HG03039 (cell line): ENCODE data around the gene LYZL4.
A peak's percentile ranks its signal among the peaks of the same experiment; 100 is the strongest.

ENCODE experiments used
- ATAC-seq: cut with Tn5 transposase; IDR thresholded peaks from one replicate; pipeline ENCODE4 v1.9.1; 2021; ENCODE audit warnings: mild to moderate bottlenecking, moderate library complexity; ENCODE audit not compliant: unreplicated experiment

LYZL4 gene, protein sequence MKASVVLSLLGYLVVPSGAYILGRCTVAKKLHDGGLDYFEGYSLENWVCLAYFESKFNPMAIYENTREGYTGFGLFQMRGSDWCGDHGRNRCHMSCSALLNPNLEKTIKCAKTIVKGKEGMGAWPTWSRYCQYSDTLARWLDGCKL

DNA sequence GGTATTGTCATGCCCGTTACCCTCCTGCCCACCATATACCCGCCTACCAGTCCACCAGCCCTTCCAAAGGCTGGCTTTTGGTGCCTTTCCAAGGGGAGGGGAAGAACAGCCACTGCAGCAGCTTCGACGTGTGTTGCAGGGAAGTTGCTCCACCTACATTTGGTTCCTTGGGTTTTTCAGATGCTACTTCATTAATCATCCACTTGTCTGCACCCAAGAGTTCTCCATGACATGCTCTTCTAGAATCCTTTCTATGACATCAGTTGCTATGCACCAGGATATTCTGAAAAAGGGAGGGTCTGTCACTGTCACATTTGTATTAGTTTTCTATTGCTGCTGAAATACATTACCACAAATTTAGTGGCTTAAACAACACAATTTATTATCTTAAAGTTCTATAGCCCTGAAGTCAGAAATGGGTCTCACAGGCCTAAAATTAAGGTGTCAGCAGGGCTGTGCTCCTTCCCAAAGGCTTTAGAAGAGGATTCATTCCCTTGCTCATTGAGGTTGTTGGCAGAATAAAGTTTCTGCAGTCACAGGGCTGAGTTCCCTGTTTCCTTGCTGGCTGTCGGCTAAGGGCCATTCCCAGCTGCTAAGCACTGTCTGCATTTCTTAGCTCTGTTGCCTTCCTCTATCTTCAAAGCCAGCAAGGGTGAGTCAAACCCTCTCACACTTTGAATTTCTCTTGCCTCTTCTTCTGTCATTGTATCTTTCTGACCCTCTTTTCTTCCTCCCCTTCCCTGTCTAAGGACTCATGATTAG lies at the start of gene LYZL4:
LYZL4 (minus strand) TSS at position 241 of the 762 bp plus-strand sequence. CDS start 3,359 bp downstream, outside the sequence.
- no peak for ATAC-seq

DNA sequence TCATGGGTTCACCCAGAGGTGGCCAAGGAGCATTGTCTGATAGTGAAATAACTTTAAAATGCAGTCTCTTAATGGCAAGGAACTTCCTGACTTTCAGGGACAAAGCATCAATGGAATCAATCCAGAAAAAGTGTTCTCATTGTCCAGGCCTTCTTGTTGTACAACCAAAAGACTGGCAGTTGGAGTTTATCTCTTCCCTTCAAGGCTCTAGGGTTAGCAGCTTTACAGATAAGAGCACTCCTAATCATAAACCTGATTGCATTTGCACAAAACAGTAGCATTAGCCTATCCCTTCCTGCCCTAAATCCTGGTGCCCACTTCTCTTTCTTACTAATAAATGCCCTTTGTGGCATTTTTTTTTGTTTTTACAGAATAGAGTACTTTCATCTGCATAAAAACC lies 48.7 kb upstream of the LYZL4 start:
- no peak for ATAC-seq

DNA sequence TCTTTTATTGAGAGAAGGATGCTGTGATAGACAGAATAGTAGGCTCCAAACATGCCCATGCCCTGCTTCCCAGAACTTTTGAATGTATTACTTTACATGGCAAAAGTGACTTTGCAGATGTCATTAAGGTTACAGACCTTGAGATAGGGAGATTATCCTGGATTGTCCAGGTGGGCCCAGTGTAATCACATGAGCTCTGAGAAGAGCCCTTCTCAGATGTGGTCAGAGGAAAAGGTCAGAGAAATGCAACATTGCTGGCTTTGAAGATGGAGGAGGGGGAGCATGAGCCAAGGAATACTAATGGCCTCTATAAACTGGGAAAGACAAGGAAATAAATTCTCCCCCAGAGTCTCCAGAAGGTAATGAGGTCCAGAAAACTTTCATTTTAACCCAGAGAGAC lies 45.8 kb upstream of the LYZL4 start:
- ATAC-seq, result no peak

DNA sequence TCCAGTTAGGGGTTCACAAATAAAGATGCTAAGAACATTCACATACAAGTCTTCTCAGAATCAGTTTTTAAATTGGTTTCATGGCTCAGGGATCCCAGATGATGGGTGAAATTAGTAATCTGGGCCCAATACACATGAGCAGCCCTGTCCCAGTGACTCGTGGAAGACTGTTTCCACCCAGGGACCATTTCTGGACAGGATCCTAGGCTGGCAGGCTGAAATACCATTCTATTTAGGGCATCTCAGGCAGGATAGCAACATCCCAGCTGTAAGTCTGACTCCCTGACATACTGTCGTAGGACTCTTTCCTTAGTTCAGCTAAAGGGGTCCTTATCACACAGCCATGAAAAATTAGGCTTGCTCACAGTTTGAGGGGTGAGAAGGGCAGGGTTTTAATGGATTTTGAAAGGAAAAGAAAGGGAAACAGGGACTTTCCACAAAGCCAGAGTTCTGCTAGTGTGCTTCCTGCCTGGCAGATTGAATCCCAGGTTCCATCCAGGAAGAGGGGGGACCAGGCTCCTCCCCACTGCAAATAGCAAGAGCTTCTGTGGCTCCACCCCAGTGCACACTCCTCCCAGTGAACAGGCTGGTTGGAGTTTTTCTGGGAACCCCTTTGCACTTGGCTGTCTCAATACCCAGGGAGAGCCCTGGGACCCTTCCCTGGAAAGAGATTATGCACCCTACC lies 41.3 kb upstream of the LYZL4 start:
- ATAC-seq, result no peak

DNA sequence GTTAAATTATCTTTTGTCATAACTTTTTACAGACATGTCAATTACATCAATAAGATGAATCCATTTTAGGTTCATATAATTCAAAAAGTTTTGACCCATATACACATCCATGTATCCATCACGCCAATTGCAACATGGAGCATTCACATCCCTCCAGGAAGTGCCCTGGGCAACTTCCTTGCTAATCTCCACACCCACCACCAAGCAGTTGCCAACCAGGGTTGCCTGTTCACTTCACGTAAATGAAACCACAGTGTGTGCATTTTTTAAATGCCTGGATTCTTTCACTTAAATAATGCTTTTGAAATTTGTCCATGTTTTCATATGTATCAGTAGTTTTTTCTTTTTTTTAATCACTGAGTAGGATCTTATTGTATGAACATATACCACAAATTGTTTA lies 40.7 kb upstream of the LYZL4 start:
- no peak for ATAC-seq

DNA sequence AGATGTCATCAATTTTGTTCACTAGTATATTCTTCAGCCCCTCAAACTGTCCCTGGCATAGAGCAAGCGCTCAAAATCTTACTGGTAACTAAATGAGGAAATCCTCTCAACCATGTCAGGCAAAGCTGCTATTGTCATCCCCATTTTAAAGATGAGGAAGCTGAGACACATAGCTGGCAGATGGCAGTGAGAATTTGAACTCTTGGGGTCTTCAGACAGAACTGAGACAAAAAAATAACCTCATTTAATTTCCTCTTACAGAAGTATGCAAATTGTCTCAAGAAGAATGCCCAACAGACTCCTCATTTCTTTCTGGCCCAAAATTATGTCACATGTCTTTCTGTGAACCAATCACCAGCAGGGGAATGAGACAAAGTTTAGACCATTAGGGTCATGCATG lies 40.2 kb upstream of the LYZL4 start:
- no peak for ATAC-seq

DNA sequence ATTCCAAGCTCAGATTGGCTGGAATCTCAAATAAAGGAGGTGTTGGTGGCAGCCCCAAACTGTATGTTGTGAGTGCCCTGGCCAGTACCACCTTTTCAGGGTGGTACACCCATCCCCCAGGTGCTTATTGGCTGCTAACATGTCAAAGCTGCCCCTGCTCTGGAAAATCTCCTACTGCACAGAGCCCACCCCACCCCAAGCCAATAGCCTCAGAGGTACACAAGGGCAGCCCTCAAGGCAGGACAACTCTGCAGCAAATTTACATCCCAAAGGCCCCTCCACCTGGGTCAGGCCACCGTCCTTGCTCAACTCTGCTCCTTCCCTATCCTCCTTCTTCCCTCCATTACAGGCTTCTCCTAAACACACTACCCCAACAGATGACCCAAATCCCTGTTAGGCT lies 37.1 kb upstream of the LYZL4 start:
- ATAC-seq, result no peak

DNA sequence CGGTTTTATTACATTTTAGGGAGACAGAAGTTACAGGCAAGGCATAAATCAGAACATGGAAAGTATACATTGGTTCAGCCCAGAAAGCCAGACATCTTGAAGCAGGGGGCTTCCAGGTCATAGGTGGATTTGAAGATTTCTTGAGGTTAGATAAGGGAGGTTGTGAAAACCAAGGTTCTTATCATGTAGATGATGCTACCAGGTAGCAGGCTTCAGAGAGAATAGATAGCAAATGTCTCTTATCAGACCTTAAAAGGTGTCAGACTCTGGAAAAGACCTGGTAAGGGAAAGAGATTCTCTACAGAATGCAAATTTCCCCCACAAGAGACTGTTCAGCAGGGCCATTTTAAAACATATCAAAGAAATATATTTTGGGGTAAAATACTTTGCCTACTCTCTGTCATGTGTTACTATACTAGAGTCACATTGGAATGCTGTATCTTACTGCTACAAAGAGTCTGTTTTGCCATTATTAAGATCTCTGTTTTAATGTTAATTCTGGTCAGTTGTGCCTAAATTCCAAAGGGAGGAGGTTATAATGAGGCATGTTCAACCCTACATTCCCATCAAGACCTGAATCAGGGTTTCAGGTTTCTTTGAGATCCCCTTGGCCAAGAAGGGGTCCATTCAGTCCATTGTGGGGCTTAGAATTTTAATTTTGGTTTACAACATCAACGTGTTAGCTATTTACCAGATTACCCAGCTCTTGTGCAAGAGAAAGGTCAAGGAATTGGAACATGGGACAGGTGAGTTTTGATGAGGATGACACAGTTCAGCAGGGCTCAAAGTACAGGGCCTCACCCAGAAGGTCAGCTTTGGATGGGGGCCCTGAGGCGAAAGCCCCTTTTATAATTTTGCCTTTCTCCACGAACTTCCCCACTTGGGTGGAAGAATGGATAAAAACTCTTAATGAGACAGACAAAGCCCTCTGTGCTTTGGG lies 36.0 kb upstream of the LYZL4 start:
- ATAC-seq, result no peak

DNA sequence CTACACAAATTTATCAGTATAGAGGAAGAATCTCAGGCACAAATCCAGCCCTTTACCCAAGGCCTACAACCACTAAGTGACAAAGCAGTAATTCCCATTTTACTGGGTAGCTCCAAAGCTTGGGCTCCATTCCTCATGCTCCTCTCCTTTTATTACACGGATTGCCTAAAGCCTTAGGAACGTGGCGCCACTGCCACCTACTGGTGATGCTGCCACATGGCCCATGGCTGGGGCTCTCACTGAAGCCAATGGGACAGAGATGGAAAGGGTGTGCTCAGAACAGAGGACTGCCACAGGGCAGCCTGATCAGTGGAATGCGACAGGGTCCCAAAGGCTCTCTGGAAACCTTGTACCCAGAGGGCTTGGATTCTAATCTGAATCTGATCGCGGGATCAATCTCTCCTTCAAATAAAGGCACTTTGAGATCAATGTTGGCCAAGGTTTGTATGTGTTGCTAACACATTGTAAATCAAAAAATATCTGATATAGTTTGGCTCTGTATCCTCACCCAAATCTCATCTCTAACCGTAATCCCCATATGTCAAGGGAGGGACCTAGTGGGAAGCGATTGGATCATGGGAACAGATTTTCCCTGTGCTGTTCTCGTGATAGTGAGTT lies 33.5 kb upstream of the LYZL4 start:
- ATAC-seq, result peak; percentile 61

DNA sequence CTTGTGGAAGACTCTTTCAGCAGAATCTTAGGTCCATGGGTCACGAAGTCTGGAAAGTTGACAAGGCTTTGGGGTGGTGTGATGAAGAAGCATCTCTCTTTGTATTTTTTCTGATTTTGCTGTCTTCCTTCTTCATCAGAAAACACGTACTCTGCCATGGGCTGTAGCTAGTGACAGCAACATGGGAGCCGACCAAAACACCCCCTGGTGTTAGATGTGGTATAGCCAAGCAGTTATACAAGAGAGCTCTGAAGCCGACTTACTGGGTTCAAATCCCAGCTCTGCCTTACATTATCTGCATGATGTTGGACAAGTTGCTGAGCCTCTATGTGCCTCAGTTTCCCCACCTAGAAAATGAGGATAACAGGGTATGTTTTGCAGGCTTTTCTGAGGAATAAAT lies 32.9 kb upstream of the LYZL4 start:
- ATAC-seq, result no peak

DNA sequence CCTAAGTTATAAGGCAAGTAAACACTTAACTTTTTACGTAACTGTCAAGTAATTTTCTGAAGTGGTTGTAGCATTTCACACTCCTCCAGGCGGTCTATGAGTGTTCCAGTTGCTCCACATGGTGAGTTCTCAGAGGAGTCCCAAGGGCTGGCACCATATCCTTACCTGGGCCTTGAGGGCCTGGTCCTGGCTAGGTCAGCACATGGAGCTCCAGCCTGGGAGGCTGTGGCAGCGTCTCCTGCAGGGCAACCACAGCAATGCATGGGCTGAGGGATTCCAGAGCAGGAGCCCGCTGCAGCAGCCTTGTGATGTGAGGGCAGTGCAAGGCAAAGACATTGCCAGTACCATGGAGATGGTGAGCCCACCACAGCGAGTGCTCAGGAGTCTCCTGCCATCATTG lies 32.2 kb upstream of the LYZL4 start:
- ATAC-seq, result no peak

DNA sequence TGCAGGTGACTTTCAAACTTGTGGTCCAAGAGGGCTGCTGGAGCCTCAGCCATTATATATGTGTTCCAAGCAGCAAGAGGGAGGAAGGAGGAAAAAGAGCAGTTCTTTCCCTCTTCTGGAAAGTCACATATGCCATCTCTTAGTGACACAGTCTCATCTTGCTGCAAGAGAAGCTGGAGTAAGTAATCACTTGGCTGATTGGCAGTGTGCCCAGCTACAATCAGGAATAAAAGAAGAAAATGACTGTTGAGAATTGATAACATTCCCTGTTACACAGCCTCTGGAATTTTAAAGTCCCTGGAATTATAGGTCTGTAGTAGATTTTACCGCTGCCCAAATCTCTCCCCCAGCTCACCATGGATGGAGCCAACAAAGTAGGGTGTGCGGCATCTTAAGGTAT lies 31.4 kb upstream of the LYZL4 start:
- ATAC-seq, result no peak

DNA sequence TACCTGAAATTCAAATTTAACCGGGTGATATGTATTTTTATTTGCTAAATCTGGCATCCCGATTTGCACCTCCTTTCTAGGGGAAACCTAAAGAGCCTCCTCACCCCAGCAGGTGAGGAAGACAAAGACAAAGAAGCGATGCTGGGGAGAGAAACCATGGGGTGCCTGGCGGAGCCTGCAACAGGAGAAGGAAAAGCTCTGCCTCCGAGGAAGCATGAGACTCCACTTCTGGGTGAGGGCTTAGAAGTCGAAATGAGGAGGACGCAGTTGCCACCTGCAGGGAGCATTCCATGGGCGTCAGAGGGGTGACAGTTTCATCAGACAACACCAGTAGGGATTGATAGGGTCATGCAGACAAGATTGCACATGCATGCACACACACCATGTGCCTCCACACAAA lies 30.5 kb upstream of the LYZL4 start:
- no peak for ATAC-seq

DNA sequence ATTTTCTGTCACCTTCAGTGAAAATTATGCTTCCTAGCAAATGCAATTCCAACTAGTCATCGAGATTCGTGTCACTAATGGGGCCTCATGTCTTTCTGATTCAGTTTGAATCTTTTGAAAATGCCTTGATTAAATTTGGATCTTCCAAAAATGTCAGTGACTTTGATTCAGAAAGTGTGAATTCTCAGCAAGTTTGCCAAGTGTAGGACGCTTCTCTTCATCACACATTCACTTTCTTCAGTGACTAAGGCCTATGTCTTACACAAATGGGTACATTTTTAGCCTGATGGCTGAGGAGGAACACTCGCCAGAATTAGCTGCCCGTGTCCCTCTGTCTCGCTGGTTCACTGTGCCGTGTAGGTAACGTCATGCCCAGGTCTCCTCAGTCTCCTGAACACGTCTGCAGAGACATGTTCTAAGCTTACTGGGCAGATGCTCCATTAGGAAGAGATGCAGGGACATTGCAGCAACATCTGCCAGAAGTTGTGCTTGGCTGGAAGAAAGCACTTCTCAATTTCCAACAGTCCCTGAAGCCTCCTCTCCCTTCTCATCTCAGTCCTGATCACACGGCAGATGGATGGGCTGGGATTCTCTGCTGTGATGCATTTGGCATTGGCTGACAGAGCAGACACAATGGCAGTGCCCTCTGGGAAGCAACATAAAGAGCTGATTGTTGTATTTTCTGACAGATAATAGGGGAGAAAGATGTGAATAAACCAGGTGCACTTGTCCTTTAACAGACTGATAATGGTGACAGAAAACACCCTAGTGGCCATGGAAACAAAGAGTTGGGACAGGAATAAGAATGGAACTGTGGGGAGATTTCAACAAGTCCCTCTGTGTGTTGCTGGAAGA lies 29.1 kb upstream of the LYZL4 start:
- no peak for ATAC-seq

DNA sequence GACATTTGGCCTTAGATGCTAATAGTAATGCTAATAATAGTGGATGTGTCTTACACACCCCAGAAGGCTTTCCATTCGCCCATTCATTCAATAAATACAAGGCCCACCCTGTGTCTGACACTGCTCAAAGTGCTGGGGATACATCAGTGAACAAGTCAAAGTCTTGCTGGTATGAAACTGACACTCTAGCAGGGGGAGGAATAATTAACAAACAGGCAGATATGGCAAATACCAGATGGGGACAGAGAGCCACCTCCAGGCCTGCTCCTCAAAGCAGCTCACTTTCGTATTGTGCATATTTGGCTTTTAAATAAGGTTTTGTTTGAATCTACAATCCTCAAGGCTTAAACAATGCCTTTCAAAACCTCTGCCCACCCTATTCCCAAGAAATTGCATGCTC lies 28.3 kb upstream of the LYZL4 start:
- no peak for ATAC-seq

DNA sequence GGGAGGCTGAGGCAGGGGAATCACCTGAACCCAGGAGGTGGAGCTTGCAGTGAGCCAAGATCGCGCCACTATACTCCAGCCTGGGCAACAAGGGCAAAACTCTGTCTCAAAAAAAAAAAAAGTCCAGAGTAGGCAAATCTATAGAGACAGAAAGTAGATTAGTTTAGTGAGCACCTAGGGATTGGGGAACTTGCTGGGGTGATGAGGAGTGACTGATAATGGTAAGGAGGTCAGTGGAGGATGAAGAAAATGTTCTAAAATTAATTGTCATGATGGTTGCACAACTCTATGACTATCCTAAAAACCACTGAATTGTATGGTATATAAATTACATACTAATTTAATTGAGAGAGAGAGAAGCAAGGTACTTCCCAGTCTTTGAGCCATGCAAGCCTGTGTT lies 27.8 kb upstream of the LYZL4 start:
- ATAC-seq, result no peak

DNA sequence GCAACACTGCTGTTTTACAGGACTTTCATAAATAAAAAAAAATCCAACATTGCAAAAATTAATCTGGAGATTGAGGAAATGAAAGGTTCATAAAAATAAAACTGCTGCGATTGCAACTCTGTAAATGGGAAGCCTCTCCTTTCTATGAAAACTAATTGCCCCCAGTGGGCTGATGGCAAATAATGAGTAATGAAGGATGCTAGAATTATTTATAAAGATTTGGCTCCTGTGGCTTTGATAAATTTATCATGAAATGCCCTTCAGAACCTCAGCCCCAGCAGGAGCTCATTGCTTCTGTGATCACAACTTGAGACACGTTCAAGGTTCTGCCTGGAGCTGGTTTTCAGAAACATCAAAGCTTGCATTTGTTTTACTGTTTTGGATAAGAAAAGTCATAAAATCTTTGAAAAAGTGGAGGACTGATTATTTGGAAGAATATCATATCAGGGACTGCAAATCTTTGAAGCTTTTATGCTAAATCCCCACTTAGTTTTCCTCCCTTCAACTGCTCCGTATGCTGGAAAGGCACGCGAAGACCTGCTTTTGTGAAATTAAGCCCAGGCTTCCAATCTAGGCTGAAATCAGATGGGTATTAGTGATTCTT lies 24.5 kb upstream of the LYZL4 start:
- no peak for ATAC-seq

DNA sequence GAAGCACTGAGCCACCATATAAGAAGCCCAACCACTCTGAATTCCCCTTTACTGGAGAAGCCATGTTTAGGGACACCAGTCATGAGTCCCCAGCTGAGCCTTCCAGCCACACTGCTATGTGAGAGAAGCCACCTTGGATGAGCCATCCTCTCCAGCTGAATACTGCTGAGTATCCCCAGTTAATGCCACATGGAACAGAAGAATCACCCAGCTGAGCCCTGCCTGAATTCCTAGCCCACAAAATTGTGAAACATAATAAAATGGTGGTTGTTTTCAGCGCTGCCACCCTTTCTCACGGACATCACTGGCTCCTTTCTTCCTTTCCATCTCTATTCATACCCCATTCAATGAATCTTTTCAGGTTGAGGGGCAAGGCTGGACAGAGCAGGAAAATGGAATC lies 22.1 kb upstream of the LYZL4 start:
- no peak for ATAC-seq

DNA sequence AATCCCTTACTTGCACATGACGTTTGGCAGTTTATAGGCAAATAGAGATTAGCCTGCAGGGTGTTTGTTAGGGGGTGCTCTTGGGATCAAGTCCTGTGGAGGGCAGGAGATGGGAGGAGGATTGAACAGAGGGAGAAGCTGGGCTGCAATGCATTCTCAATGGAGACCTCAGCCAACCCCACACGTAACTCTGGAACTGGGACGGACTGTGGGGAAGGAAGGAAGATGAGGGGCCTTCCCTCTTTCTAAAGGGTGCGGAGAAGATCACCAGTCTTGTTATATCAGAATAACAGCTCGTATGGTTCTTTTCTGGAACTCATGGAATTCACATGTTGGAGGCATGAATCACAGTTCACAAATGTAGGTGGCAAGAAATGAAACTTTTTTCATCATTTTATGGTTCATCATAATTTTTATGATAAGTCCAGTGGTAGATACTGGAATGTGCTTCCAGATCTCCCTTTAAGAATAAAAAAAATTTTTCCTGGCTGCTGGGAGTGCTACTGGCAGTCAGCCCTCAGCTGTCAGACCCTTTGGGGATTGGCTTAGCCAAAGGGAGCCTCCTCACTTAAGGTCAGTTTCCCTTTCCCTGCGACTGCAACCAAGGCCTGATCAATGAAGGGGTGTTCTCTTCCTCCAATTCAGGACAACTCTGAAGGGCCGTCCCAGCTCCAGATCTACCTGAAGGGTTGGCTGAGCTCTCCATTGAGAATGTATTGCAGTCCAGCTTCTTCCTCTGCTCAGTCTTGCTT lies 20.5 kb upstream of the LYZL4 start:
- ATAC-seq, result no peak
